HepG2 (cell line): Measurements from ENCODE around the gene TST.

ENCODE experiments used
- GFI1 ChIP-seq: sonication (generic); formaldehyde crosslinking; IDR thresholded peaks from 2 replicates; pipeline ENCODE4 v1.5.0; 2020; ENCODE audit warnings: missing genetic modification reagents, mild to moderate bottlenecking, borderline replicate concordance
- KAT2B ChIP-seq: fragments of 150-350 bp; IDR thresholded peaks from 2 replicates; pipeline ENCODE4 v1.6.1; 2014; ENCODE audit warnings: low read depth, low read length, borderline replicate concordance
- KDM1A ChIP-seq: IDR thresholded peaks from 2 replicates; pipeline ENCODE4 v1.6.1; 2016; ENCODE audit warnings: missing compliant biosample characterization
- MYC ChIP-seq: sonication (generic); formaldehyde crosslinking; IDR thresholded peaks from 2 replicates; pipeline ENCODE4 v1.9.0; 2021; ENCODE audit warnings: missing genetic modification reagents, borderline replicate concordance
- RFX5 ChIP-seq: IDR thresholded peaks from 2 replicates; pipeline ENCODE4 v1.6.1; 2011; ENCODE audit warnings: low read depth, low read length, improper control_type of control experiment
- SALL1 ChIP-seq: sonication (generic); formaldehyde crosslinking; IDR thresholded peaks from 2 replicates; pipeline ENCODE4 v1.8.0; 2022; ENCODE audit warnings: mild to moderate bottlenecking, missing genetic modification reagents
- SP1 ChIP-seq, 2 experiments: fragments of 450-650 bp in 1 of 2; sonication (generic) in 1 of 2; formaldehyde crosslinking in 1 of 2; IDR thresholded peaks; 2 replicates each; pipeline versions ENCODE4 v1.4.0 to v1.6.1; 2016 to 2020; ENCODE audit warnings: missing genetic modification reagents in 1 of 2
- ZNF292 ChIP-seq: sonication (generic); formaldehyde crosslinking; IDR thresholded peaks from 2 replicates; pipeline ENCODE4 v1.8.1; 2022; ENCODE audit warnings: mild to moderate bottlenecking, low read depth, missing genetic modification reagents, borderline replicate concordance
- ZNF350 ChIP-seq: sonication (generic); formaldehyde crosslinking; IDR thresholded peaks from 2 replicates; pipeline ENCODE4 v1.4.0; 2020; ENCODE audit warnings: mild to moderate bottlenecking, low read depth, missing genetic modification reagents, borderline replicate concordance
- TF ChIP-seq, protein P1 (sequence below): sonication (generic); formaldehyde crosslinking; IDR thresholded peaks from 2 replicates; pipeline ENCODE4 v1.9.0; 2021; ENCODE audit warnings: missing genetic modification reagents, mild to moderate bottlenecking, borderline replicate concordance
- TF ChIP-seq, protein P2 (sequence below): sonication (generic); formaldehyde crosslinking; IDR thresholded peaks from 2 replicates; pipeline ENCODE4 v1.5.0; 2020; ENCODE audit warnings: mild to moderate bottlenecking, missing genetic modification reagents, moderate library complexity

DNA sequence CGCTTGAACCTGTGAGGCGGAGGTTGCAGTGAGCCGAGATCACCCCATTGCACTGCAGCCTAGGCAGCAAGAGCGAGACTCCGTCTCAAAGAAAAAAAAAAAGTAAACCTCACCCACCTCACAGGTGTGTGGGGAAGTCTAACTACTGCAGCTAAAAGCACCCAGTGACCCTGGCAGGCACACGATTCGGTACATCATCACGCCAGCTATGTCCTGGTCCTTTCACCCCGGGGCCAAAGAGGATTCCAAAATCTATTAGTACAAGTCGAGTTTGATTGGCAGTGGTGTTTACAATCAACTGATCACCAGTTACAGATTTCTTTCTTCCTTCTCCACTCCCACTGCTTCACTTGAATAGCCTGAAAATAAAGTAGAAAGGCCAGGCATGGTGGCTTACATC lies 6.3 kb downstream of the TST start:
- no peak for TF ChIP-seq MYC (CRISPR knock-in tag)
- TF ChIP-seq, protein P1, sequence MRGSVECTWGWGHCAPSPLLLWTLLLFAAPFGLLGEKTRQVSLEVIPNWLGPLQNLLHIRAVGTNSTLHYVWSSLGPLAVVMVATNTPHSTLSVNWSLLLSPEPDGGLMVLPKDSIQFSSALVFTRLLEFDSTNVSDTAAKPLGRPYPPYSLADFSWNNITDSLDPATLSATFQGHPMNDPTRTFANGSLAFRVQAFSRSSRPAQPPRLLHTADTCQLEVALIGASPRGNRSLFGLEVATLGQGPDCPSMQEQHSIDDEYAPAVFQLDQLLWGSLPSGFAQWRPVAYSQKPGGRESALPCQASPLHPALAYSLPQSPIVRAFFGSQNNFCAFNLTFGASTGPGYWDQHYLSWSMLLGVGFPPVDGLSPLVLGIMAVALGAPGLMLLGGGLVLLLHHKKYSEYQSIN (CRISPR knock-in tag) = no peak
- TF ChIP-seq SP1 (IDR thresholded peaks at IDR 0.05) = no peak
- TF ChIP-seq SP1 (CRISPR knock-in tag; IDR thresholded peaks at IDR 0.05) = no peak
- TF ChIP-seq RFX5 = no peak
- TF ChIP-seq ZNF292 = no peak
- no peak for TF ChIP-seq KAT2B
- TF ChIP-seq KDM1A (CRISPR knock-in tag) = no peak
- TF ChIP-seq, protein P2, sequence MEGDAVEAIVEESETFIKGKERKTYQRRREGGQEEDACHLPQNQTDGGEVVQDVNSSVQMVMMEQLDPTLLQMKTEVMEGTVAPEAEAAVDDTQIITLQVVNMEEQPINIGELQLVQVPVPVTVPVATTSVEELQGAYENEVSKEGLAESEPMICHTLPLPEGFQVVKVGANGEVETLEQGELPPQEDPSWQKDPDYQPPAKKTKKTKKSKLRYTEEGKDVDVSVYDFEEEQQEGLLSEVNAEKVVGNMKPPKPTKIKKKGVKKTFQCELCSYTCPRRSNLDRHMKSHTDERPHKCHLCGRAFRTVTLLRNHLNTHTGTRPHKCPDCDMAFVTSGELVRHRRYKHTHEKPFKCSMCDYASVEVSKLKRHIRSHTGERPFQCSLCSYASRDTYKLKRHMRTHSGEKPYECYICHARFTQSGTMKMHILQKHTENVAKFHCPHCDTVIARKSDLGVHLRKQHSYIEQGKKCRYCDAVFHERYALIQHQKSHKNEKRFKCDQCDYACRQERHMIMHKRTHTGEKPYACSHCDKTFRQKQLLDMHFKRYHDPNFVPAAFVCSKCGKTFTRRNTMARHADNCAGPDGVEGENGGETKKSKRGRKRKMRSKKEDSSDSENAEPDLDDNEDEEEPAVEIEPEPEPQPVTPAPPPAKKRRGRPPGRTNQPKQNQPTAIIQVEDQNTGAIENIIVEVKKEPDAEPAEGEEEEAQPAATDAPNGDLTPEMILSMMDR (CRISPR knock-in tag) = no peak
- TF ChIP-seq GFI1 (CRISPR knock-in tag) = no peak
- TF ChIP-seq ZNF350 (CRISPR knock-in tag) = no peak
- no peak for TF ChIP-seq SALL1 (CRISPR knock-in tag)
